ENCODE results near the gene LRRC39. TPM values are rescaled to one million over a fixed set of nuclear protein-coding genes. Genes with fewer than 3 reads are reported as not detected.

The LRRC39 gene
- total and polyA plus RNA-seq, 4 donors, result 0.12 to 1.4 (median 0.39) TPM

GRCh38 chr1:100109554-100110066 lies 68.4 kb downstream of the LRRC39 start:
- H3K4me1 ChIP-seq (ENCODE audit: control insufficient read depth in 4 of 4, insufficient read depth in 4 of 4, low read length in 3 of 4), result no peaks in the 10 kb centered on the region
- H3K9me3 ChIP-seq (ENCODE audit: control insufficient read depth in 4 of 4, low read length in 3 of 4), result no peaks in the 10 kb centered on the region
- H3K36me3 ChIP-seq (ENCODE audit: control insufficient read depth in 4 of 4, insufficient read depth in 3 of 4, low read depth in 1 of 4, low read length in 3 of 4), result peaks cover 0 to 3% (median 0%) of the 10 kb centered on the region in 4 donors
- H3K9ac ChIP-seq (ENCODE audit: low read depth in 1 of 2, low read length in 2 of 2), result no peak overlapping the region
- no peak for TF ChIP-seq ATF3 (IDR thresholded peaks at IDR 0.05)
- no peak for TF ChIP-seq HNF4A (conservative IDR thresholded peaks at IDR 0.05)
- TF ChIP-seq ZBTB33 (IDR thresholded peaks at IDR 0.05), result no peak
- TF ChIP-seq RAD21 (IDR thresholded peaks at IDR 0.05), result no peak
- no peaks in the 10 kb centered on the region for H3K27me3 ChIP-seq (ENCODE audit: control insufficient read depth in 4 of 4, insufficient read depth in 4 of 4, low read length in 3 of 4)
- no peak overlapping the region for H3K27ac ChIP-seq (ENCODE audit: low read depth in 1 of 2, low read length in 2 of 2)
- no peak for DNase-seq (ENCODE audit: low spot score)
- no peak overlapping the region for H3K4me3 ChIP-seq (ENCODE audit: low read depth in 1 of 3, low read length in 3 of 3)

- WGBS, result 88% methylated on average over 4 of the region's 4 CpGs
- no peak for DNase-seq (ENCODE audit: low spot score)
Measured at GRCh38 chr1:100107696-100108095, 70.4 kb downstream of the LRRC39 start.

More at GRCh38 chr1:100107696-100108095, 70.4 kb downstream of the LRRC39 start:
- Histone ChIP-seq H3K27ac (ENCODE audit: low read depth in 1 of 2, low read length in 2 of 2) (no peak overlapping the region), H3K27me3 (ENCODE audit: control insufficient read depth in 4 of 4, insufficient read depth in 4 of 4, low read length in 3 of 4) (no peaks in the 10 kb centered on the region), H3K9ac (ENCODE audit: low read depth in 1 of 2, low read length in 2 of 2) (no peak overlapping the region), H3K36me3 (ENCODE audit: control insufficient read depth in 4 of 4, insufficient read depth in 3 of 4, low read depth in 1 of 4, low read length in 3 of 4) (peaks cover 0 to 4% (median 1%) of the 10 kb centered on the region in 4 donors), H3K4me1 (ENCODE audit: control insufficient read depth in 4 of 4, insufficient read depth in 4 of 4, low read length in 3 of 4) (no peaks in the 10 kb centered on the region), H3K9me3 (ENCODE audit: control insufficient read depth in 4 of 4, low read length in 3 of 4) (no peaks in the 10 kb centered on the region), H3K4me3 (ENCODE audit: low read depth in 1 of 3, low read length in 3 of 3) (no peak overlapping the region)
- TF ChIP-seq GABPA (IDR thresholded peaks at IDR 0.05 in 1 of 2, conservative IDR thresholded peaks at IDR 0.05 in 1 of 2) (no peak), JUND (IDR thresholded peaks at IDR 0.05) (no peak), CTCF (IDR thresholded peaks at IDR 0.05; ENCODE audit: low read depth, low read length, missing input control) (no peak), REST (IDR thresholded peaks at IDR 0.05) (no peak)
